Measurements from ENCODE around the gene PSMB7.

PSMB7 gene

DNA sequence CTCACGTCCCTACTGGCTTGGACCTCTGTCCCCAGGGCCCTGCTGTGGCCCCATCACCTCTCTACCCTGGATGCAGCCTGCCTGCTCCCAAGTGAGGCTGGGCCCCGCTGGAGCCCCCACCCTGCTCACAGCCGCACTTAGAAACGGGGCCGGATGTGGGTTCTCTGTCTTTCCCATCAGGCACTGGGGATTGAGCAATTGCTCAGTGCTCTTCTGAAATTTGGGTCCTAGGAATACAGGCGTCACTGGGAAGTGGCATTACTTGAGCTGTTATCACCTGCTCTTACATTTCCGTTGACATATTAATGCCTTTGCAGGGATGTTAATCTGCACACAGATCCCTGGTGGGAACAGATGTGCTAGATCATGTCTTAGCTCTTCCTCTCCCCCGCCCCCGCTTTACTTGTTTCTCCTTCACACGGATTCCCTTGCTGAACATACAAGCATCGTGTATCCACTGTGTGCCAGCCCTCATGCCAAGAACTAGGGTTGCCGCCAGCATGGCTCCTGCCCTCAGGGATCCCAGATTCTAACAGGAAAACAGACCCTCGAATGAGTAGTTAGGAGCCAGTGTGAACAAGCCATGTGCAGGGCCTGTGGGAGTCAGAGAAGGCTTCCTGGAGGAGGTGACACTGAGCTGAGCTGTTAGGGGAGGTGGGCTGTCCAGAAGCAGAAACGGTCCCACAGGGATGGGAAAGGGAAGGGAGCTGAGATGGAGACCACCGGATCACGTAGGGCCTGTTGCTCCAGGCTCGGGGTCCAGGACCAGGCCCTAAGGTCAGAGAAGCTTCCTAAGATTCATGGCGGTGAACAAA, 92.4 kb downstream of the PSMB7 start:
- no peak for DNase-seq

DNA sequence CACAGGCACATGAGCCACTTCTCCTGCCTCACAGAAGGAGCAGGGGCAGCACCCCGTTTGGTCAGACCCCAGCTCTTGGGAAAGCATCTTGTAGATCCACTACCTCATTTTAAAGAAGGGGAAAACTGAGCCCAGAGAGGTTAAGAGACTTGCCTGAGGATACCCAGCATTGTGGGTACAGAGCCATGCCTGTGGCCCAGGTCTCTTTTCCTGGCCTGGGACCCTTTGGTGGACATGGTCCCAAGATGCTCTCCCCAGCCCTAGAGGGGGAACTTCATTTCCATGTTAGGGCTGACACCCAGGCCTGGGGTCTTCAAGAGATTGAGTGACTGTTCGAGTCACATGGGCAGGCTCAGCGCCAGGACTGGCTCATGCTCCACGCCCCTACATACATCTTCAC, 93.3 kb downstream of the PSMB7 start:
- no peak for DNase-seq

DNA sequence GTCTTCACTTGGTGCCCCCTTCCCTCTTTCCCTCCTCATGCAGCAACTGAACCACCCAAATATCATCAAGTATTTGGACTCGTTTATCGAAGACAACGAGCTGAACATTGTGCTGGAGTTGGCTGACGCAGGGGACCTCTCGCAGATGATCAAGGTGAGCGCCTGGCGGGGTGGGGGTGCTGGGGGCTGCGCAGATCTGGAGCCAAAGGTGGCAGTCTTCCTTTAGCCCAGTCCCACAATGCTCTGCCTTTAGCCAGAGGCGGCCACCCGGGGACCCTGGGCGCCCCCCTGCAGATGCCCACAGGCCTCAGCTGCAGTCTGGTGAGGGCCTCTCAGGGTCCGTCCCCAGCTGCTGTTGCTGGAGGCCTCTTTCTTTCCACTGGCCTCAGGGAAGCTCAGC, 93.8 kb downstream of the PSMB7 start:
- DNase-seq: no peak

DNA sequence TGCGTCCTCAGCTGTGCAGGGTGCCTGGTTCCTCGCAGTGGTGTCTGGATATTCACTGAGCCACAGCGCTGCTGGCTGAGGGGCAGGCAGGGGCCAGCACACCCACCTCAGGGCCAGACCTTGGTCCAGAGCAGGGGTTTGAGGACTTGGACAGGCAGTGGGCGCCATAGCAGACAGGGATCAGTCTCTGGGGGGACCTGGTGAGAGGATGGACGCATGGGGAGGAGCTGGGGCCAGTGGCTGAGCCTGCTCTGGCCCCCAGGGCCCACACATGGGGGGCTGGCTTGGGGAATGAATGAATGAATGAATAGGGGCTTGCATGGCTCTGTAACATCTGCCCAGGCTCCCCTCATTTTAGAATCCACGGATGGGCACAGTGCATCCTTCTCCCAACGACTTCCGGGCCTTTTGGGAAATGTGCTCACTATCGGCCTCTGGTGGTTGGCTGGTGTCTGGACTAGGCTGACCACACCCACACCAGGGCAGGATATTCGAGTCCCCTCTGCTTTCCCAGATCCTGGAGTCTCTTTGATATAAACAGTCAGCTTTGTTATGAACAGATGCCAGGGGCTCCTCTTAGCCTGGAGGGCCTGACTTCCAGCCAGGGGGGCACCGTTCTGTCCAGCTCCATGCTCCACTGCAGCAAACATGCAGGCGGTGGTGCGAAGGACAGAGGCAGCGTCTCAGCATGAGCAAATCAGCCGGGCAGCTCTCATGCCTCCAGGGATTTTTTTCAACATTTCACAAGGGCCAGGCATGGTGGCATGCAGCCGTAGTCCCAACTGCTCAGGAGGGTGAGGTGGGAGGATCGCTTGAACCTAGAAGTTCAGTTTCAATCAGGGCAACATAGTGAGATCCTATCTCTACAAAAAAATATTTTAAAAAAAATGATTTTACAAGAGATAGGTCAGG, 94.9 kb downstream of the PSMB7 start:
- peak; percentile 21 for DNase-seq

- DNase-seq: no peak
Measured at GRCh38 chr9:124315882-124316281, 99.4 kb downstream of the PSMB7 start.

- DNase-seq: no peak
Measured at GRCh38 chr9:124313940-124314339, 101.3 kb downstream of the PSMB7 start.

DNA sequence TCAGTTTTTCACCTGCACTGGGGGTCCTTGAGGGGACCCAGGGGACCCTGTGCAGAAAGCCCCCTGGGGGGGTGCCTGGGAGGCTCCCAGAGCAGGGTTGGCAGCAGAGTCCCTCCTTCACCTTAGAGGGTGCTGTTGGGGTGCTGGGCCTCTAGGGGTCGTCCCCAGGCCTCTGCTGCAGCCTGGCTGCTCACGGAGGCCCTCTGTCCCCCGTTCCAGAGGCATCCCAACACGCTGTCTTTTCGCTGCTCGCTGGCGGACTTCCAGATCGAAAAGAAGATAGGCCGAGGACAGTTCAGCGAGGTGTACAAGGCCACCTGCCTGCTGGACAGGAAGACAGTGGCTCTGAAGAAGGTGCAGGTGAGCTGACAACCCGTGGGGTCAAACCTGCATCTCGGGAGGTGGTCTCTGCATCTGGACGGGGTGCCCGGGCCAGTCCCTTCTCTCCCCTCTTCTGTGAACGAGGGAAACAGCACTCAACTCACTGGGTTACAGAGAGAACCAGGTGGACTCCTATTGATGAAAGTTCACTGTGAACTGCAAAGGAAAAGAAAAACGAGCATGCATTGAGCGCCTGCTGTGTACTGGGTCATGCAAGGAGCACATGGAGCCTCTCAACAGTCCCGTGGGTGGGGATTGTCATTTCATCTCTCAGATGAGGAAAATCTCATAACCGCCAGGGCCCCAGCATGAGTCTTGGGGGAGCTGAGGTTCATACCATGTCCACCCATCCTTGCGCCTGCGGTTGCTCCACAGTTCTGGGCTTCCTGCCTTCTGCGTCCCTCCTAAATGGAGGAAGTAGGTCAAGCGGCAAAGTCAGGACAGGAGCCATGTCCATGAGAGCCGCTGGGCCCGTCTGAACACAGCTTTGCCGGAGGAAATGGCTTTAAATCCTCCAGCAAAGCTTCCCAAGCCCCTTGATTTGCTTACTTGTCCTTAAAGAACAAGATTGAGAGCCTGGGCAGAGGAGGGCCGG, 102.7 kb downstream of the PSMB7 start:
- DNase-seq: no peak

GRCh38 chr9:124311283-124311682, 104.0 kb downstream of the PSMB7 start:
- DNase-seq: no peak

DNA sequence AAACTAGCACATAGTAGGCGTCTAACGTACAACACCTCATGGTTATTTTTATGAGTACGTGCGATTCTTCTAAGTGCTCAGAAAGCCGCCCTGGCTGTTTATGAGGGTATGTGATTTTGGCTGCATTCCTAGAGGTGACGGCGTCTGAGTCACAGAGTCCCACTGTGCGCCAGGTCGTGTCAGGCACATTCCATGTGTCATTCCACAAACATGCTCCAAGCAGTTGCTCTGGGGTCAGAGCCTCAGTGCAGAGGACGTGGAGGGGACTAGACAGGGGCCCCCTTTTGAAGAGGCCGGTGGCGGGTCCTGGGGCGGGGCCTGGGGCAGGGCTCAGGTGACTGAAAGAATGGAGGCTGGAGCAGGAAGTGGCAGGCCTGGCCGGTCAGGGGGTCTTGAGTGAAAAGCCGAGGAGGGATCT, 105.6 kb downstream of the PSMB7 start:
- no peak for DNase-seq

- DNase-seq: no peak
Measured at GRCh38 chr9:124308606-124309491, 106.4 kb downstream of the PSMB7 start.

DNA sequence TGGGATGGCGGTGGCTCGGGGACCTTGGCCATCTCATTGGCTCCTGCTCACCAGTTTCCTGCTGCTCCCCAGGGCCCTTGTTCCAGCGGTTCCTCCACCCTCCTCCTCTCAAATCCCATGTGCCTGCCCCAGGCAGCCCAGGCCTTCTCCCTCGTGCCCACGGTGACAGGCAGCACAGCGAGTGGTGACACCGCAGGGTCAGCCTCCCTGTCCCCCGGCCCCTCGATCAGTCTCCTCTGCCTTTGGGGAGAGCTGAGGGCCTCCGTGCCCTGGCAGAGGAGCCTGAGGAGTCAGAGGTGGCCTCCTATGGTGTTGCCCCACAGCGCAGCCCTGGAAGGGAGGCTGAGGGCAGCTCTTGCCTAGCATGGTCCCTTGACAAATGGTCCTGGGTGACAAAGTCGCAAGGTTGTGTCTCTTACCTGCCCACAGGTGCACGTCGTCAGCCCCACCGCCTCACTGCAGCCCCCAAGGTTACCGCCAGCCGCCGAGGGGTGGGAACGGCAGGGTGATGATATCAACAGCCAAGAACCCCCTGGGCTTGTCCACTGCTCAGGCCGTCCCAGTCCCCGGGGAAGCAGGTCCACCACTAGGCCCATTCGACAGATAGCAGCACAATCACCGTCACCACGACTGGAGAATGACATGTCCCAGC, 107.7 kb downstream of the PSMB7 start:
- no peak for DNase-seq

DNA sequence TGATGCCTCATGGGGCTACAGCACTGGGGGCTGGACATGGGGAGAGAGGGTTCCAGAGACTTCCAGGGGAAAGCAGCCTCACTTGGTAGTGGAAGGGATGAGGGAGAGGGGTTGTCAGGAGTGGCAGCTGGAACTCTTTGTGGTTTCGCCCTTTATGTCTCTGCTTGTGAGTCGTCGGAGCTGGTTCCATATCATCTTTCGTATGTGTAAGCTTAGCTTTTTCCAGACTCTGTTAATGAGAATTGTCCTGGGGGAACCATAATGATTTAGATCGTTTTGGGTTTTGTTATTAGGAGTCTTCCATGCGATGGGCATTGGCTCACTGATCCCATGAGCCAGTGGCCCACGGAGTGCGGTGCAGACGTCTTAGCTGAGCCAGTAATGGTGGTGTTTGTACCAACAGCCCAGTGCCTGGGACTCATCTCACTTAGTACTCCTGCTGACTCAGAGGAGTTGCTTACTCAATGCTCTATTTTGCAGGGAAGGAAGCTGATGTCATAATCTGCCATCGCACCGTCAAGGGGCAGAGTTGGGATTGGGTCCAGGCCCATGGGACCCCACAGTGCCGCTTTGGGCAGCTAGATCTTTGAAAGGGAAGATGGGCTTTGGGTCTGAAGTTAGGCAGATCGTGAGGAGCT, 109.0 kb downstream of the PSMB7 start:
- DNase-seq: no peak

DNA sequence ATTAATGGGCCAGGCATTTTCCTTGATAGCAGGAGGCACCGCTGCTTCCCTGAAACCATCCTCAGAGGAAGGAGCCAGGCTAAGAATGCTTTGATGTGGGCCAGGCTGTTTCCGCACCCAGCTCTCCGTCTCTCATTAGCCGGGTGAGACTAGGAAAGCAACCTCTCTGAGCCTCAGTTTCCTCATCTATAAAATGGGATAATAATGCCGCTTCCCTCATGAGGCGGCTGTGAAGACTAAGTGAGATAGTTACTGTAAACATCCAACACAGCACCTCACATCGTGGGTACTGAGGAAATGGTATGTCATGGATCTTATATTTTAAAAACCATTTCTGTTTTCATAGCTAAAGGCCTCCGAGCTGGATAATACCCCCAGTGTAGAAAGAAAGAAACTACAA, 111.0 kb downstream of the PSMB7 start:
- no peak for DNase-seq

DNA sequence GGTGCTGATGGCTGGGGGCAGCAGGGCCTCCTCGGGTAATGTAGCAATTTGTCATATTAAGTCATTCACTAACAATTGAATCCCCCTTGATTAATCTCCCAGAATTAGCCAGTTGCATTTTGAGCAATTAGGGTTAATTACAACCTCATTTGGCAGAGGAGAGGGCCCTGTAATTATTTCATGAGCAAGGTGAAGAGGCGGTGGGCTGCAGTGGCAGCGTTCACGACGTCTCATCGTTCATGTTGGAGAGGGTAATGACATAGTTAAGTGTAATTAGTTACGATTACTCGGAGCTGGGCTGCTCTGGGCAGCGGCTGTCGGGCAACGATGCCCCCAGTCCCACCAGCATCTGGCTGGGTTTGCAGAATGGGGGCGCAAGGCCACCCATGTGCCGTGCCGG, 111.5 kb downstream of the PSMB7 start:
- no peak for DNase-seq
